ENCODE measurements around the gene ADAMTS6.

DNA sequence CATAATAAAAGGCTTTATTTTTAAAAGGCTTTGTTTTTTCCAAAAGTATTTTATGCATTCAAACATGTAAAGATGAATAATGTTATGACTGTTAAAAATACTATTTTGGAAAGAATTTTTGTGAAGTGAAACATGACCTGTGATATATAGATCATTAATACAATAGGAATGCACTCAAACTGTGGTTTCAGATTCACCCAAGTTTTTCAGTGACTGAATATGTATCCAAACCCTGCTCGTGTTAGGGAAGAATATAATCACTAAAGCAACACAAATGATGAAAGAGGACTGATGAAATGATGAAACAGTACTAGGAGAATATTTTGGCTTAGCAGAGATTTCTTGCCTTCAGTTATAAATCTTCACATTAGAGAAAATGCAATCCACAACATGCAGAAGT is 278.0 kb downstream of the ADAMTS6 start:
- TF ChIP-seq, protein P1, sequence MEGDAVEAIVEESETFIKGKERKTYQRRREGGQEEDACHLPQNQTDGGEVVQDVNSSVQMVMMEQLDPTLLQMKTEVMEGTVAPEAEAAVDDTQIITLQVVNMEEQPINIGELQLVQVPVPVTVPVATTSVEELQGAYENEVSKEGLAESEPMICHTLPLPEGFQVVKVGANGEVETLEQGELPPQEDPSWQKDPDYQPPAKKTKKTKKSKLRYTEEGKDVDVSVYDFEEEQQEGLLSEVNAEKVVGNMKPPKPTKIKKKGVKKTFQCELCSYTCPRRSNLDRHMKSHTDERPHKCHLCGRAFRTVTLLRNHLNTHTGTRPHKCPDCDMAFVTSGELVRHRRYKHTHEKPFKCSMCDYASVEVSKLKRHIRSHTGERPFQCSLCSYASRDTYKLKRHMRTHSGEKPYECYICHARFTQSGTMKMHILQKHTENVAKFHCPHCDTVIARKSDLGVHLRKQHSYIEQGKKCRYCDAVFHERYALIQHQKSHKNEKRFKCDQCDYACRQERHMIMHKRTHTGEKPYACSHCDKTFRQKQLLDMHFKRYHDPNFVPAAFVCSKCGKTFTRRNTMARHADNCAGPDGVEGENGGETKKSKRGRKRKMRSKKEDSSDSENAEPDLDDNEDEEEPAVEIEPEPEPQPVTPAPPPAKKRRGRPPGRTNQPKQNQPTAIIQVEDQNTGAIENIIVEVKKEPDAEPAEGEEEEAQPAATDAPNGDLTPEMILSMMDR (IDR thresholded peaks at IDR 0.05; ENCODE audit: insufficient read depth, low read length) = no peak
- TF ChIP-seq, protein P2, sequence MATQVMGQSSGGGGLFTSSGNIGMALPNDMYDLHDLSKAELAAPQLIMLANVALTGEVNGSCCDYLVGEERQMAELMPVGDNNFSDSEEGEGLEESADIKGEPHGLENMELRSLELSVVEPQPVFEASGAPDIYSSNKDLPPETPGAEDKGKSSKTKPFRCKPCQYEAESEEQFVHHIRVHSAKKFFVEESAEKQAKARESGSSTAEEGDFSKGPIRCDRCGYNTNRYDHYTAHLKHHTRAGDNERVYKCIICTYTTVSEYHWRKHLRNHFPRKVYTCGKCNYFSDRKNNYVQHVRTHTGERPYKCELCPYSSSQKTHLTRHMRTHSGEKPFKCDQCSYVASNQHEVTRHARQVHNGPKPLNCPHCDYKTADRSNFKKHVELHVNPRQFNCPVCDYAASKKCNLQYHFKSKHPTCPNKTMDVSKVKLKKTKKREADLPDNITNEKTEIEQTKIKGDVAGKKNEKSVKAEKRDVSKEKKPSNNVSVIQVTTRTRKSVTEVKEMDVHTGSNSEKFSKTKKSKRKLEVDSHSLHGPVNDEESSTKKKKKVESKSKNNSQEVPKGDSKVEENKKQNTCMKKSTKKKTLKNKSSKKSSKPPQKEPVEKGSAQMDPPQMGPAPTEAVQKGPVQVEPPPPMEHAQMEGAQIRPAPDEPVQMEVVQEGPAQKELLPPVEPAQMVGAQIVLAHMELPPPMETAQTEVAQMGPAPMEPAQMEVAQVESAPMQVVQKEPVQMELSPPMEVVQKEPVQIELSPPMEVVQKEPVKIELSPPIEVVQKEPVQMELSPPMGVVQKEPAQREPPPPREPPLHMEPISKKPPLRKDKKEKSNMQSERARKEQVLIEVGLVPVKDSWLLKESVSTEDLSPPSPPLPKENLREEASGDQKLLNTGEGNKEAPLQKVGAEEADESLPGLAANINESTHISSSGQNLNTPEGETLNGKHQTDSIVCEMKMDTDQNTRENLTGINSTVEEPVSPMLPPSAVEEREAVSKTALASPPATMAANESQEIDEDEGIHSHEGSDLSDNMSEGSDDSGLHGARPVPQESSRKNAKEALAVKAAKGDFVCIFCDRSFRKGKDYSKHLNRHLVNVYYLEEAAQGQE (IDR thresholded peaks at IDR 0.05; ENCODE audit: insufficient replicate concordance, low read depth) = no peak
- TF ChIP-seq POLR2AphosphoS5 (IDR thresholded peaks at IDR 0.05; ENCODE audit: low read depth) = no peak
- TF ChIP-seq GABPA (IDR thresholded peaks at IDR 0.05; ENCODE audit: low read depth) = no peak
